ENCODE data around the gene ZFYVE27.

ZFYVE27 gene

GRCh38 chr10:97785731-97786130 is 48.8 kb downstream of the ZFYVE27 start:
- no peak overlapping the region for H3K4me3 ChIP-seq (ENCODE audit: low read depth, low read length)

GRCh38 chr10:97788552-97789442 is 51.9 kb downstream of the ZFYVE27 start:
- no peak overlapping the region for H3K4me3 ChIP-seq (ENCODE audit: low read depth, low read length)

GRCh38 chr10:97789770-97790397 is 53.0 kb downstream of the ZFYVE27 start:
- no peak overlapping the region for H3K4me3 ChIP-seq (ENCODE audit: low read depth, low read length)

DNA sequence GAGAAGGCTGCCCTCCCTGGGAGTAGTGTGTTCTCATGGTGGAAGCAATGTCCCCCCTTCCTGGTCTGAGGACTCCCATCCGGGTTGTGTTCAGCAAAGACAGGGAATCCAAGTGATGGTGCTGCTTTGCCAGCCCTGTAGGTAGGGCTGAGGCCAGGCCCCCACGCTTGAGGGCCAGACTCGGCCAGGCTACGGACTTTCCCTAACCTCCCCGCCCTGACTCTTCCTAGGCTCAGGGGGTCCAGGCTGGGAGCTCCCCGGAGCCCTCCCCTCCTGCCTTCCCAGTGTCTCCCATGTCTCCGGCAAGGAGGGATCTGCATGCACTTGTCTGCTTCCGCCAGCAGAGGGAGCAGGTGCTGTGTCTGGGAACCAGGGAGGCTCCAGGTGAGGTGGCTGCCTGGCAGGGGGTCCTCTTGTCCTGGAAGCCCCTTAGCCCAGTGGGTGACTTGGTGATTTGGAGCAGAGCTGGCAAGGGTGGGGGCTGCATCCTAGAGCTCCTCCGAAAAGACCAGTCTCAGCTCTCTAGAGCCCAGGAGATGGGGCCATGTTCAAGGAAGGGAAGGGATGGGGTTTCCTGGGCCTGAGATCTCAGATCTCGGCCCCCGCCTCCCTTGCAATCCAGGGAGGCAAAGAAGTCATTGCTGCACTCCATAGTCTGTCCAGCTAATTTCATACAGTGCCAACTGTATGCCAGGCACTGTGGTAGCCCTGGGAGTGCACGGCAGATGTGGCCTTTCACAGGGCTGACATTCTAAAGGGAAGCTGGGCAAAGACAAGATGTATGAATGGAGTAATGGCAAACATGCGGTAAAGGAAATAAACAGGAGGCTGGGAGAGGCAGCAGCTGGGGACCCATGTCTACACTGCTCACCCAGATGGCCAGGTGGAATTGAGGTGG is 55.1 kb downstream of the ZFYVE27 start:
- no peak overlapping the region for H3K4me3 ChIP-seq (ENCODE audit: low read depth, low read length)

DNA sequence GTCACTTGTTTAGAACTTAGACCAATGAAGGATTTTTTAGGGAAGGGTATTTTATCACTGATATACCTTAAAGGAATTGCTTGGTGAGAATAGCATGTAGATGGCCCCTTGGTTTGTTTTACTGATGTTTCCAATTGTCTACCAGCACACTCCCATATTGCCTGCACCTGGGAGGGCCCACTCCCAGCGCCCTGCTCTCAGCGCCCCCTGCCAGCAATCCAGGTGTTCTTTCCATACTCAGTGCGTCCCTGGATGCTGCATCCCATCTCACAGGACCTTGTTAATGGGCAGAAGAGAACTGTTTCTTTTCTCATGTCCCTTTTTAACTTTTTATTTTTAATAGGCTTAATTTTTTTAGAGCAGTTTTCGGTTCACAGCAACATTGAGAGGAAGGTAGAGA is 59.0 kb downstream of the ZFYVE27 start:
- no peak overlapping the region for H3K4me3 ChIP-seq (ENCODE audit: low read depth, low read length)

GRCh38 chr10:97796651-97797050 is 59.7 kb downstream of the ZFYVE27 start:
- no peak overlapping the region for H3K4me3 ChIP-seq (ENCODE audit: low read depth, low read length)

DNA sequence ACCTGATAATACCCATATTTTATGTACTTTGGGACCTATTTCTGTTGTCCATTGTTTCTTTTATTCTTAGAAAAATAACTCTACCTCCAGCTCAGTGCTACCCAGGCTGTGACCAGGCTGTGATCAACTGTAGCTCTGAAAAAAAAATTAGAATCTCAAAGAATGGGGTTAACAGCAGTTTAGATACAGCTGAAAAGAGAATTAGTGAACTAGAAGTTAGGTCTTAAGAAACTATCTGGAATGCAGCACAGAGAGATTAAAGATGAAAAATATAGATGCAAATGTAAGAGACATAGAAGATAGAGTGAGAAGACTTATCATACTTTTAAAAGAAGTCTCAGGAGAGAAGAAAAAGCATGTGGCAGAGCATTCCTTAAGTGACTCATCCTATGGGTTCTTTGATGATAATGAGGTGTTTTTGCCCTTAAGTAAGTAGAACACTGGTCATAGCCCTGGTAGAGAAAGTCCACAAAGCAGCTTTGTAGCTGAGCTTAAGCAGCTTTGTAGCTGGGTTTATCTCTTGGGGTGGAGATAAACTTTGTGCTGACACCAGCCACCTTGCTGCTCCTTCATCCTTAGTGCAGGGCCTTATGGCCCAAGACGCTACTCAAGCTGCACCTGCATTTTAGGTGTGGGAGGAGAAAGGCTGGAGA is 62.2 kb downstream of the ZFYVE27 start:
- H3K4me3 ChIP-seq (ENCODE audit: low read depth, low read length), result no peak overlapping the region

GRCh38 chr10:97800474-97800873 is 63.5 kb downstream of the ZFYVE27 start:
- no peak overlapping the region for H3K4me3 ChIP-seq (ENCODE audit: low read depth, low read length)

DNA sequence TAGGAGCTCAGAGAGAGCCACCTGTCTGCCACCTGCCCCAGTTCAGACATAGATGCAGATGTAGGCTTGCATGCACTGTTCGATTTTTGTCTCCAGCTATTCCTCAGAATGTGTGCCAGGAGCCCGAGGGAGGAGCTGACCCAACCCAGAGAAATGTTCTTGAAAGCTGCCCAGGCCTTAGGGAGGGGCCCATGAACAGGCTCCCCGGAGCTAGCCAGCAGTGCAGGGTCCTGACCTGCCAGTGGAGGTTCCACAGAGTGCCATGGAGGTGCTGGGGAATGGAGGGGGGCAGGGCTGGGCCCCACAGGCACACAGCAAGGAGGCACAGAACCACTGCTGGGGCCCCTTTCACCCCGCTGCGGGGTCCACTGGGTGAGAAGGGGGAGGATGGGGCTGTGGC is 64.5 kb downstream of the ZFYVE27 start:
- no peak overlapping the region for H3K4me3 ChIP-seq (ENCODE audit: low read depth, low read length)

- no peak overlapping the region for H3K4me3 ChIP-seq (ENCODE audit: low read depth, low read length)
Measured at GRCh38 chr10:97805096-97805884, 68.4 kb downstream of the ZFYVE27 start.

DNA sequence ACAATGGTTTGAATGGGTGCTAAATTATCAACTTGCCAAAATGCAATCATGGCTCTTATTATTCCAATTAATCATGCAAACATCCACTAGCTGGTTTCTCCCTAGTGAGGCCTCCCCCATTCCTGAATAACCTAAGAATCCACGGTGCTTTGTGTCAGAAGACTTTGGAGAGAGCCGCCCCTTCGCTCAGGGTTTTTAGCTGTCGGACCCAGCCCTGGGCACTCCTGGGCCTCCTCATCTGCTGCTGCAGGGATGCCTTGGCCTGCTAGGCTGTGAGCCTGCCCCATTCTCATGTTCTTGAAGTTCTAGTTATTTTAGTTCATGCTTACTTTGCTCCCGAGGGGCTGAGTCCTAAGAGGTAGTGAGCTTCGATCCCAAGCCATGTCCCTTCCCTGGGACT is 69.0 kb downstream of the ZFYVE27 start:
- no peak overlapping the region for H3K4me3 ChIP-seq (ENCODE audit: low read depth, low read length)

GRCh38 chr10:97810446-97810845 is 73.5 kb downstream of the ZFYVE27 start:
- H3K4me3 ChIP-seq (ENCODE audit: low read depth, low read length), result no peak overlapping the region

Data from iPS-11a (cell line).